Vagina (tissue), 2 donors: ENCODE measurements around the gene PDE4D.

ENCODE experiments used
- CTCF ChIP-seq, 3 experiments: fragments of 450-650 bp in 2 of 3; fragments of 200-600 bp in 1 of 3; sonication (generic) in 1 of 3; IDR thresholded peaks; one replicate each; pipeline ENCODE4 v1.5.1; 2017 to 2019; ENCODE audit warnings: antibody characterized with exemption in 3 of 3, mild to moderate bottlenecking in 2 of 3, moderate library complexity in 2 of 3
- POLR2A ChIP-seq, 2 donors: fragments of 450-650 bp; IDR thresholded peaks; one replicate each; pipeline ENCODE4 v1.6.1; 2017; ENCODE audit warnings: antibody characterized with exemption in 2 of 2, mild to moderate bottlenecking in 2 of 2, moderate library complexity in 2 of 2
- POLR2AphosphoS5 ChIP-seq, 2 donors: sonication (generic); formaldehyde crosslinking; IDR thresholded peaks; one replicate each; pipeline ENCODE4 v1.9.0; 2017; ENCODE audit warnings: antibody characterized with exemption in 2 of 2, mild to moderate bottlenecking in 2 of 2, low read depth in 1 of 2; ENCODE audit not compliant: insufficient read depth in 1 of 2

- TF ChIP-seq CTCF (IDR thresholded peaks at IDR 0.05) (no peak), POLR2A (IDR thresholded peaks at IDR 0.05) (no peak), POLR2AphosphoS5 (IDR thresholded peaks at IDR 0.05; ENCODE audit: insufficient read depth in 1 of 2, low read depth in 1 of 2) (no peak)
These were observed 703.9 kb downstream of the PDE4D start for GRCh38 chr5:59189472-59190244.
